Measurements from ENCODE around the gene IFI27.

DNA sequence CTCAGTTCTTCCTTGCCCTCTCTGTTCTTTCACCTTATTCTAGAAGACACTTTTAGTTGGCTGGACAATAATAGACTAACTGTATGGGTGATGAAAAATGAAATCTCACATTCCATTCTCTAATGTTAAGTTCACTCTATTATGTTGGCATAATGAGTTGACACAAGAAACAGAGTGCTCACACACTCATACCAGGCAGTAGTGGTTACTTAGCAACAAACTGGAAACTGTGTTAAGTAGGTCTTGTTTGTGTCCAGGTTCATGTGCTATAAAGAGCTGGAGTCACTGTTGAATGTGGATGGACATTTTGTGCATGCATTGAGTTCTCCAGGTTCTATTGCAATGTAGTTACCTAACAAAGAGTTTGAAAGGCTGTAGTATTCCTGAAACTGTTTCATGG lies 46.7 kb downstream of the IFI27 start:
- TF ChIP-seq FOXA1 (IDR thresholded peaks at IDR 0.05) (no peak), ARNT (IDR thresholded peaks at IDR 0.05) (no peak), TARDBP (IDR thresholded peaks at IDR 0.05) (no peak), ELF4 (IDR thresholded peaks at IDR 0.05) (no peak), SUZ12 (IDR thresholded peaks at IDR 0.05) (no peak), HDGF (IDR thresholded peaks at IDR 0.05; ENCODE audit: borderline replicate concordance) (no peak), L3MBTL2 (conservative IDR thresholded peaks at IDR 0.05) (no peak), FOXM1 (IDR thresholded peaks at IDR 0.05; ENCODE audit: borderline replicate concordance) (no peak), LEF1 (IDR thresholded peaks at IDR 0.05; ENCODE audit: borderline replicate concordance) (no peak), SP1 (IDR thresholded peaks at IDR 0.05) (no peak)
